Measurements from ENCODE around the gene ZNF408. TPM values are rescaled to one million over a fixed set of nuclear protein-coding genes. Genes with fewer than 3 reads are reported as not detected.

ZNF408 gene
- total RNA-seq, 3 donors from 2014 or later: 8.0 to 13.2 (median 12.8) TPM

- no peak for DNase-seq
- no peak for TF ChIP-seq CTCF (IDR thresholded peaks at IDR 0.05)
- H3K4me1 ChIP-seq (ENCODE audit: low read depth): no peaks in the 10 kb centered on the region
- H3K36me3 ChIP-seq (ENCODE audit: low read depth): peaks cover 5% of the 10 kb centered on the region
- intact Hi-C loops (cut with DNase I, micrococcal nuclease): no loop called here
- H3K9me3 ChIP-seq: no peaks in the 10 kb centered on the region
- no peak overlapping the region for H3K4me3 ChIP-seq
- ATAC-seq: no peak
These were observed 39.0 kb upstream of the ZNF408 start for GRCh38 chr11:46661836-46662235.

- no peaks in the 10 kb centered on the region for H3K9me3 ChIP-seq
- no peak overlapping the region for H3K4me3 ChIP-seq
- intact Hi-C loops (cut with DNase I, micrococcal nuclease): no loop called here
- ATAC-seq (no peak), DNase-seq (no peak)
- peaks cover 5% of the 10 kb centered on the region for H3K36me3 ChIP-seq (ENCODE audit: low read depth)
- H3K4me1 ChIP-seq (ENCODE audit: low read depth): no peaks in the 10 kb centered on the region
- no peak for TF ChIP-seq CTCF (IDR thresholded peaks at IDR 0.05)
These were observed 38.5 kb upstream of the ZNF408 start for GRCh38 chr11:46662366-46662765.

GRCh38 chr11:46663277-46663940 is 37.4 kb upstream of the ZNF408 start:
- Histone ChIP-seq H3K36me3 (ENCODE audit: low read depth) (peaks cover 5% of the 10 kb centered on the region), H3K9me3 (no peaks in the 10 kb centered on the region), H3K4me3 (no peak overlapping the region), H3K4me1 (ENCODE audit: low read depth) (no peaks in the 10 kb centered on the region)
- DNase-seq (no peak), ATAC-seq (no peak)
- no peak for TF ChIP-seq CTCF (IDR thresholded peaks at IDR 0.05)
- intact Hi-C loops (cut with DNase I, micrococcal nuclease): no loop called here

GRCh38 chr11:46664612-46665011 is 36.2 kb upstream of the ZNF408 start:
- no peaks in the 10 kb centered on the region for H3K9me3 ChIP-seq
- peaks cover 5% of the 10 kb centered on the region for H3K36me3 ChIP-seq (ENCODE audit: low read depth)
- intact Hi-C loops (cut with DNase I, micrococcal nuclease): no loop called here
- no peak overlapping the region for H3K4me3 ChIP-seq
- no peaks in the 10 kb centered on the region for H3K4me1 ChIP-seq (ENCODE audit: low read depth)
- TF ChIP-seq CTCF (IDR thresholded peaks at IDR 0.05): no peak
- DNase-seq: no peak
- no peak for ATAC-seq

- Histone ChIP-seq H3K4me3 (no peak overlapping the region), H3K4me1 (ENCODE audit: low read depth) (no peaks in the 10 kb centered on the region), H3K36me3 (ENCODE audit: low read depth) (peaks cover 5% of the 10 kb centered on the region), H3K9me3 (no peaks in the 10 kb centered on the region)
- no peak for TF ChIP-seq CTCF (IDR thresholded peaks at IDR 0.05)
- intact Hi-C loops (cut with DNase I, micrococcal nuclease): no loop called here
- DNase-seq (no peak), ATAC-seq (no peak)
These were observed 35.5 kb upstream of the ZNF408 start for GRCh38 chr11:46665356-46665755.

GRCh38 chr11:46666516-46666915 is 34.3 kb upstream of the ZNF408 start:
- Histone ChIP-seq H3K9me3 (no peaks in the 10 kb centered on the region), H3K4me1 (ENCODE audit: low read depth) (no peaks in the 10 kb centered on the region), H3K4me3 (no peak overlapping the region), H3K36me3 (ENCODE audit: low read depth) (peaks cover 11% of the 10 kb centered on the region)
- intact Hi-C loops (cut with DNase I, micrococcal nuclease): no loop called here
- ATAC-seq (no peak), DNase-seq (no peak)
- TF ChIP-seq CTCF (IDR thresholded peaks at IDR 0.05): no peak
